WTC11 (cell line): ENCODE results near the gene FAM53B.

Experiments
- CREB1 ChIP-seq: sonication (generic); formaldehyde crosslinking; IDR thresholded peaks from 2 replicates; pipeline ENCODE4 v1.8.0; 2023; ENCODE audit warnings: mild to moderate bottlenecking, missing genetic modification reagents
- CREM ChIP-seq: sonication (generic); formaldehyde crosslinking; IDR thresholded peaks from 2 replicates; pipeline ENCODE4 v1.8.1; 2022; ENCODE audit warnings: mild to moderate bottlenecking, missing genetic modification reagents, moderate library complexity
- CTCF ChIP-seq: fragments of 200-600 bp; IDR thresholded peaks from 2 replicates; pipeline ENCODE4 v1.8.0; 2022; ENCODE audit warnings: antibody characterized with exemption
- HMGA2 ChIP-seq: fragments of 250-450 bp; sonication (Bioruptor Pico); IDR thresholded peaks from 2 replicates; pipeline ENCODE4 v1.4.0; 2021; ENCODE audit warnings: mild to moderate bottlenecking, moderate library complexity
- JUN ChIP-seq: sonication (generic); formaldehyde crosslinking; IDR thresholded peaks from 2 replicates; pipeline ENCODE4 v1.8.0; 2023; ENCODE audit warnings: mild to moderate bottlenecking, missing genetic modification reagents
- MAX ChIP-seq: sonication (generic); formaldehyde crosslinking; IDR thresholded peaks from 2 replicates; pipeline ENCODE4 v1.8.0; 2022; ENCODE audit warnings: mild to moderate bottlenecking, missing genetic modification reagents
- PRDM15 ChIP-seq: sonication (generic); formaldehyde crosslinking; IDR thresholded peaks from 2 replicates; pipeline ENCODE4 v1.8.0; 2022; ENCODE audit warnings: missing genetic modification reagents
- SOX15 ChIP-seq: fragments of 250-450 bp; sonication (Bioruptor Pico); IDR thresholded peaks from 2 replicates; pipeline ENCODE4 v1.9.0; 2021; ENCODE audit warnings: mild to moderate bottlenecking

GRCh38 chr10:124618470-124619073 lies 125.6 kb downstream of the FAM53B start:
- TF ChIP-seq JUN (CRISPR knock-in tag) (no peak), CTCF (no peak), PRDM15 (CRISPR knock-in tag) (no peak), CREM (no peak), HMGA2 (CRISPR knock-in tag) (no peak), CREB1 (CRISPR knock-in tag) (no peak), MAX (CRISPR knock-in tag) (no peak), SOX15 (no peak)
